DND-41 (cell line): Measurements from ENCODE around the gene NISCH.

Experiments used
- CTCF ChIP-seq: IDR thresholded peaks from 2 replicates; pipeline ENCODE4 v1.5.1; 2012; ENCODE audit warnings: borderline replicate concordance, low read length, moderate library complexity, mild to moderate bottlenecking; ENCODE audit not compliant: poor library complexity, severe bottlenecking; ENCODE audit errors: extremely low read depth
- EZH2 ChIP-seq: IDR thresholded peaks from 3 replicates; pipeline ENCODE4 v1.6.1; 2012; ENCODE audit warnings: borderline replicate concordance, low read depth, mild to moderate bottlenecking, moderate library complexity, low read length, inconsistent platforms; ENCODE audit not compliant: severe bottlenecking

GRCh38 chr3:52517796-52518722, 62.7 kb downstream of the NISCH start:
- TF ChIP-seq EZH2 (no peak), CTCF (no peak)
